Measurements from ENCODE around the gene MOSPD2. TPM values are rescaled to one million over a fixed set of nuclear protein-coding genes. Genes with fewer than 3 reads are reported as not detected.

Gene MOSPD2
- total and polyA plus RNA-seq, 4 donors = 5.5 to 48.9 (median 15.4) TPM

DNA sequence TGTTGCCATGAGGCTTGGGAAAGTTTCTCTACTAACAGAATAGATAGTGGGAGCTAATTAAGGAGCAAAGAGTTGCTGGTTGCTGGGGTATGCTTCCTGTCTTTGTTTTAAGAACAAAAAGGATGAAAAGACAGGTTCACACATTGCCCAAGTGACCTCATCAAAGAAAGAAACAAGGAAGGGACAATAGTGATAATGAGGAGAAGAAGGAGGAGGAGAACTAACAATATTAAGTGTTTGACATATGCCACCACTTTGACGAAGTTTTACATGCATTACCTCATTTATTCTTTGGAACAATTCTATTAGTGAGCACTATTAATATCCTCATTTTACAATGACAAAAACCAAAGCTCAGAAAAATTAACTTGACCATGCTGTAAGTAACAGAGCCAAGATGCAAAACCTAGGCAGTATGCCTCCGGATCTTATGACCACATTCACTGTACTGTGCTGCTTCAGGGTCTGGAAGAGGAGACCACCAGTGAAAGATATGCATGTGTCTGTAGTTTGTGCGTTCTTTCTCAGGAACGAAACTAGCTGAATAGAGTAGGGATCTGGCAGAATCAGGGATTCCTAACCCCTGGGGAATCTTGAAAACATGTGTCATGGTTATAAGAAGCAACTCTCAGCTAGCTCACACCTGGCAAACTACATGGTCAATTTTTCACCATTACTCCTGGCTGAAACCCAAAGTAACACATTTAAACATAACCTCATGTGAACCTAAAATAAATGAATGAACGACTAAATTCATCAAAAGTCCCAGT is 83.8 kb downstream of the MOSPD2 start:
- 65 to 86% methylated on average over 5 of the region's 5 CpGs for WGBS, 2 donors

DNA sequence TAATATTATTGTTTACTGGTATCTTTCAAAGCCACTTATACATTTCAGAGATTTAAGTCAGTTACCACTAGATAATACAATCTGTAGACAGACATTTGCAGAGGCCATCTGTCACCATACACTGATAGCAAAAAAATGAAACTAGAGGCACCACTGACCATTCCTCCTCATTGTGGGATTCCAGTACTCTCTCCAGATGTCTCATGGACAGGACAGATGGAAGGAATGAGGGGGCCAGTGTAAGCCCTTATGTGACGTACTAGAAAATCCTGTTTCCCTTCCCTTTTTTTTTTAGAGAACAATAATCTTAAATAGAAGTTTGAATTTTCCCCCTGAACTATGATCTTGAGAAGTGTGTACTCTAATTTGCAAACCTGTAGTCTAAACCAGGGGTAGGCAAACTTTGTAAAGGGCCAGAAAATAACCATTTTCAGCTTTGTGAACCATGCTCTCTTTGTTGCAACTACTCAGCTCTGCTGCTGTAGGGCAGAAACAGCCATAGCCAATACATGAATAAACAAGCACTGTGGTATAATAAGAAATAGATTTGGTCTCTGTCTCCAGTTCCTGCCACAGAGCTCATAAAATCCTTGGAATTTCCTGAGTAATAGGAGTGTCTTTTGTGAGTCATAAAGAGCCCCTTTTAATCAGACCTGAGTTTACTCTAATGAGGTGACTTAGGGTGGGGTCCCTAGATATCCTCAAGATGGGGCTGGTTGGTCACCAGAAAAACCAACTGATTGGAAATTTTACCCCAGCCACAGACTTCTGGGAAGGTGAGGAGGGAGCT is 90.4 kb downstream of the MOSPD2 start:
- no peaks in the 10 kb centered on the region for H3K4me1 ChIP-seq (ENCODE audit: control insufficient read depth in 5 of 5, insufficient read depth in 5 of 5, low read length in 5 of 5)

More for the DNA sequence above, 83.8 kb downstream of the MOSPD2 start:
- Histone ChIP-seq H3K4me3 (no peak overlapping the region), H3K4me1 (ENCODE audit: control insufficient read depth in 5 of 5, insufficient read depth in 5 of 5, low read length in 5 of 5) (no peaks in the 10 kb centered on the region), H3K9me3 (ENCODE audit: control insufficient read depth in 4 of 4, insufficient read depth in 3 of 4, low read length in 3 of 4) (peaks cover 0 to 5% (median 0%) of the 10 kb centered on the region in 4 donors), H3K9ac (ENCODE audit: insufficient read depth in 1 of 2, low read length in 2 of 2) (no peak overlapping the region), H3K36me3 (ENCODE audit: control insufficient read depth in 4 of 4, insufficient read depth in 4 of 4, low read length in 4 of 4) (no peaks in the 10 kb centered on the region), H3K27me3 (ENCODE audit: control insufficient read depth in 3 of 3, insufficient read depth in 3 of 3, low read length in 2 of 3) (peaks cover 0 to 13% (median 2%) of the 10 kb centered on the region in 3 donors), H3K27ac (ENCODE audit: low read depth in 1 of 2, low read length in 1 of 2) (no peak overlapping the region)
- DNase-seq (no peak), ATAC-seq (ENCODE audit: insufficient read depth, low FRiP score) (no peak)
- TF ChIP-seq, protein P1, sequence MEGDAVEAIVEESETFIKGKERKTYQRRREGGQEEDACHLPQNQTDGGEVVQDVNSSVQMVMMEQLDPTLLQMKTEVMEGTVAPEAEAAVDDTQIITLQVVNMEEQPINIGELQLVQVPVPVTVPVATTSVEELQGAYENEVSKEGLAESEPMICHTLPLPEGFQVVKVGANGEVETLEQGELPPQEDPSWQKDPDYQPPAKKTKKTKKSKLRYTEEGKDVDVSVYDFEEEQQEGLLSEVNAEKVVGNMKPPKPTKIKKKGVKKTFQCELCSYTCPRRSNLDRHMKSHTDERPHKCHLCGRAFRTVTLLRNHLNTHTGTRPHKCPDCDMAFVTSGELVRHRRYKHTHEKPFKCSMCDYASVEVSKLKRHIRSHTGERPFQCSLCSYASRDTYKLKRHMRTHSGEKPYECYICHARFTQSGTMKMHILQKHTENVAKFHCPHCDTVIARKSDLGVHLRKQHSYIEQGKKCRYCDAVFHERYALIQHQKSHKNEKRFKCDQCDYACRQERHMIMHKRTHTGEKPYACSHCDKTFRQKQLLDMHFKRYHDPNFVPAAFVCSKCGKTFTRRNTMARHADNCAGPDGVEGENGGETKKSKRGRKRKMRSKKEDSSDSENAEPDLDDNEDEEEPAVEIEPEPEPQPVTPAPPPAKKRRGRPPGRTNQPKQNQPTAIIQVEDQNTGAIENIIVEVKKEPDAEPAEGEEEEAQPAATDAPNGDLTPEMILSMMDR (IDR thresholded peaks at IDR 0.05; ENCODE audit: control extremely low read depth, extremely low read depth) = no peak

DNA sequence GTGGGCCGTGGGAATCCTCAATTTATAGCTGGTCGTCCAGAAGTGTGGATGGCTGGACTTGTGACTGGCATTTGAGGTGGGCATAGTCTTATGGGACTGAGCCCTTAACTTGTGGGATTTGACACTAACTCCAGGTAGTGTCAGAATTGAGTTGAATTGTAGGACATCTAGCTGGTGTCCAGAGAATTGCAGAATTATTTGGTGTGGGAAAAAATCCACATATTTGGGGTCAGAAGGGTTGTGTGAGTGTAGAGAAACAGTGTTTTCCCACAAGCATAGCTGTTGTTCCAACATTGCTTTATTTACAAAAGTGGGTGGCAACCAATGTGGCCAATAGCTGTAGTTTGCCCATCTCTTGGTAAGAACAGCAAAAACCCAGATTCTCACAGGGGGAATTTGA is 91.3 kb downstream of the MOSPD2 start:
- TF ChIP-seq, protein P1 (IDR thresholded peaks at IDR 0.05; ENCODE audit: control extremely low read depth, extremely low read depth) = no peak
- Histone ChIP-seq H3K4me3 (no peak overlapping the region), H3K4me1 (ENCODE audit: control insufficient read depth in 5 of 5, insufficient read depth in 5 of 5, low read length in 5 of 5) (no peaks in the 10 kb centered on the region), H3K9ac (ENCODE audit: insufficient read depth in 1 of 2, low read length in 2 of 2) (no peak overlapping the region), H3K27ac (ENCODE audit: low read depth in 1 of 2, low read length in 1 of 2) (no peak overlapping the region), H3K27me3 (ENCODE audit: control insufficient read depth in 3 of 3, insufficient read depth in 3 of 3, low read length in 2 of 3) (no peaks in the 10 kb centered on the region), H3K9me3 (ENCODE audit: control insufficient read depth in 4 of 4, insufficient read depth in 3 of 4, low read length in 3 of 4) (peaks cover 0 to 3% (median 0%) of the 10 kb centered on the region in 4 donors), H3K36me3 (ENCODE audit: control insufficient read depth in 4 of 4, insufficient read depth in 4 of 4, low read length in 4 of 4) (no peaks in the 10 kb centered on the region)
- ATAC-seq (ENCODE audit: insufficient read depth, low FRiP score) = no peak
- WGBS, 2 donors = 50 to 79% methylated on average over 2 of the region's 2 CpGs
- no peak for DNase-seq

More for the DNA sequence above, 90.4 kb downstream of the MOSPD2 start:
- ATAC-seq (ENCODE audit: insufficient read depth, low FRiP score) = no peak
- DNase-seq = no peak
- H3K27me3 ChIP-seq (ENCODE audit: control insufficient read depth in 3 of 3, insufficient read depth in 3 of 3, low read length in 2 of 3) = peaks cover 0 to 5% (median 0%) of the 10 kb centered on the region in 3 donors
- H3K4me3 ChIP-seq = no peak overlapping the region
- 62 to 73% methylated on average over 1 of the region's 1 CpG for WGBS, 2 donors
- H3K9ac ChIP-seq (ENCODE audit: insufficient read depth in 1 of 2, low read length in 2 of 2) = peak overlapping the region in 1 of 2 donors; percentile 37
- H3K9me3 ChIP-seq (ENCODE audit: control insufficient read depth in 4 of 4, insufficient read depth in 3 of 4, low read length in 3 of 4) = peaks cover 0 to 3% (median 0%) of the 10 kb centered on the region in 4 donors
- H3K36me3 ChIP-seq (ENCODE audit: control insufficient read depth in 4 of 4, insufficient read depth in 4 of 4, low read length in 4 of 4) = no peaks in the 10 kb centered on the region
- no peak overlapping the region for H3K27ac ChIP-seq (ENCODE audit: low read depth in 1 of 2, low read length in 1 of 2)
- TF ChIP-seq, protein P1 (IDR thresholded peaks at IDR 0.05; ENCODE audit: control extremely low read depth, extremely low read depth) = no peak

Other genes with a start within 250 kb of the MOSPD2 start
- 1 to 10 TPM; 1.0 to 8.0 TPM for gene FANCB, start 352 bp upstream of the MOSPD2 start, total RNA-seq
- under 1 TPM; 0.25 to 0.51 TPM for gene FANCB, start 352 bp upstream of the MOSPD2 start, polyA plus RNA-seq

Data from lung (tissue), 12 donors.